Activated B cell treated with CpG ODN at 0.5 μM for 24 hours (primary cell): ENCODE data around the gene SCRN1. TPM values are rescaled to one million over a fixed set of nuclear protein-coding genes. Genes with fewer than 3 reads are reported as not detected.

Experiments
- ATAC-seq: fragments of 200-7000 bp; cut with Tn5 transposase; one replicate; pipeline ENCODE4 v1.10.0; 2021; ENCODE audit warnings: low read depth, mild to moderate bottlenecking, moderate library complexity
- CTCF ChIA-PET: fragments of 350-600 bp; sonication (Branson Sonifier 250); formaldehyde crosslinking; loops from one replicate; lab custom pipeline; 2021; ENCODE audit warnings: antibody characterized with exemption; lab: Charles Lee
- POLR2A ChIA-PET: fragments of 350-600 bp; sonication (Branson Sonifier 250); formaldehyde crosslinking; loops from one replicate; lab custom pipeline; 2021; ENCODE audit warnings: antibody characterized with exemption; lab: Charles Lee
- DNase-seq: peaks from one replicate; pipeline ENCODE4 v3.0.0; 2022
- H3K27ac Mint-ChIP-seq: one replicate; pipeline ENCODE4 v1.8.0; 2020; ENCODE audit warnings: mixed read lengths
- H3K27me3 Mint-ChIP-seq: one replicate; pipeline ENCODE4 v1.8.0; 2021; ENCODE audit warnings: mixed read lengths
- H3K36me3 Mint-ChIP-seq: one replicate; pipeline ENCODE4 v1.8.0; 2021; ENCODE audit warnings: low read depth, mixed read lengths
- H3K4me1 Mint-ChIP-seq: one replicate; pipeline ENCODE4 v1.8.0; 2021; ENCODE audit warnings: mixed read lengths
- H3K4me3 Mint-ChIP-seq: one replicate; pipeline ENCODE4 v1.8.0; 2020; ENCODE audit warnings: mild to moderate bottlenecking, mixed read lengths
- H3K9me3 Mint-ChIP-seq: one replicate; pipeline ENCODE4 v1.8.0; 2020; ENCODE audit warnings: mixed read lengths
- CTCF ChIP-seq: fragments of 200-600 bp; IDR thresholded peaks from one replicate; pipeline ENCODE4 v1.8.0; 2022; ENCODE audit warnings: antibody characterized with exemption, mild to moderate bottlenecking
- intact Hi-C: fragments of 100-400 bp; cut with micrococcal nuclease; formaldehyde crosslinking; loops from one replicate; pipeline ENCODE4 v1.15.1; 2024
- total RNA-seq: library from RNA; stranded (reverse); gene quantifications from 2 replicates; pipeline ENCODE4 v1.2.3, GENCODE V29; 2022

Gene SCRN1
- total RNA-seq, 1 donor from 2014 or later, result 48.7 TPM

GRCh38 chr7:29957521-29958310 is 31.9 kb downstream of the SCRN1 start:
- CTCF ChIA-PET, result interaction anchor here (3.4 kb wide), 1 partner anchor 104 kb away, joined by 27 read pairs; no protein-coding TSS in a partner anchor
- TF ChIP-seq CTCF, result no peak
- Mint-ChIP-seq H3K36me3 (peaks cover 33% of the 10 kb centered on the region), H3K4me3 (no peak overlapping the region), H3K4me1 (peaks cover 29% of the 10 kb centered on the region), H3K9me3 (no peaks in the 10 kb centered on the region), H3K27me3 (no peaks in the 10 kb centered on the region), H3K27ac (no peak overlapping the region)
- POLR2A ChIA-PET, result interaction anchor here (1.6 kb wide), 1 partner anchor 70 kb away, joined by 3 read pairs; the partner anchor contains the start of gene PLEKHA8
- DNase-seq, result no peak
- ATAC-seq, result no peak
- intact Hi-C loops, result loop anchor here (2.0 kb wide), 2 partner anchors 31 to 71 kb away; partner anchors contain the start of genes PLEKHA8 and SCRN1

GRCh38 chr7:29956487-29956836 is 33.1 kb downstream of the SCRN1 start:
- POLR2A ChIA-PET, result interaction anchor here (0.6 to 2.0 kb wide), 3 partner anchors 29 to 88 kb away, joined by 4 to 6 read pairs (median 5); partner anchors contain the start of gene FKBP14
- intact Hi-C loops, result loop anchor here (2.0 kb wide), 2 partner anchors 32 to 72 kb away; partner anchors contain the start of genes PLEKHA8 and SCRN1

GRCh38 chr7:29955799-29956486 is 33.7 kb downstream of the SCRN1 start:
- Mint-ChIP-seq H3K27ac (peak overlapping the region; percentile 72), H3K27me3 (no peaks in the 10 kb centered on the region), H3K4me3 (no peak overlapping the region), H3K4me1 (peaks cover 29% of the 10 kb centered on the region), H3K9me3 (no peaks in the 10 kb centered on the region), H3K36me3 (peaks cover 44% of the 10 kb centered on the region)
- DNase-seq, result no peak
- TF ChIP-seq CTCF, result no peak
- CTCF ChIA-PET, result interaction anchor here (1.5 to 3.4 kb wide), 2 partner anchors 71 to 106 kb away, joined by 5 to 27 read pairs; partner anchors contain the start of gene FKBP14
- intact Hi-C loops, result loop anchor here (2.0 kb wide), 2 partner anchors 33 to 73 kb away; partner anchors contain the start of genes PLEKHA8 and SCRN1
- peak; percentile 92 for ATAC-seq
- POLR2A ChIA-PET, result interaction anchor here (0.6 to 2.0 kb wide), 3 partner anchors 29 to 88 kb away, joined by 4 to 6 read pairs (median 5); partner anchors contain the start of gene FKBP14

More at GRCh38 chr7:29956487-29956836, 33.1 kb downstream of the SCRN1 start:
- Mint-ChIP-seq H3K27ac (peak overlapping the region; percentile 72), H3K36me3 (peaks cover 40% of the 10 kb centered on the region), H3K4me3 (no peak overlapping the region), H3K27me3 (no peaks in the 10 kb centered on the region), H3K4me1 (peaks cover 29% of the 10 kb centered on the region), H3K9me3 (no peaks in the 10 kb centered on the region)
- TF ChIP-seq CTCF, result no peak
- ATAC-seq (no peak), DNase-seq (no peak)
- CTCF ChIA-PET, result interaction anchor here (1.5 to 3.4 kb wide), 2 partner anchors 71 to 105 kb away, joined by 5 to 27 read pairs; partner anchors contain the start of gene FKBP14

- no peak for TF ChIP-seq CTCF
- DNase-seq (no peak), ATAC-seq (no peak)
- H3K9me3 Mint-ChIP-seq, result no peaks in the 10 kb centered on the region
- no peak overlapping the region for H3K4me3 Mint-ChIP-seq
- intact Hi-C loops, result no loop called here
- CTCF ChIA-PET, result interaction anchor here (1.5 to 3.4 kb wide), 2 partner anchors 72 to 106 kb away, joined by 5 to 27 read pairs; partner anchors contain the start of gene FKBP14
- H3K4me1 Mint-ChIP-seq, result peaks cover 29% of the 10 kb centered on the region
- no peaks in the 10 kb centered on the region for H3K27me3 Mint-ChIP-seq
- POLR2A ChIA-PET, result interaction anchor here (1.3 to 2.0 kb wide), 2 partner anchors 30 to 72 kb away, joined by 4 to 6 read pairs; partner anchors contain the start of gene FKBP14
- peaks cover 49% of the 10 kb centered on the region for H3K36me3 Mint-ChIP-seq
- peak overlapping the region; percentile 72 for H3K27ac Mint-ChIP-seq
Observed at GRCh38 chr7:29955075-29955792, 34.4 kb downstream of the SCRN1 start.
